Naive thymus-derived CD4-positive, alpha-beta T cell (primary cell): Measurements from ENCODE around the gene AP1G2. TPM values are rescaled to one million over a fixed set of nuclear protein-coding genes. Genes with fewer than 3 reads are reported as not detected.
A peak's percentile ranks its signal among the peaks of the same experiment; 100 is the strongest.

Source experiments
- ATAC-seq: fragments of 150-1000 bp; cut with Tn5 transposase; 2 replicates; pipeline ENCODE4 v1.10.0; 2021; ENCODE audit warnings: mild to moderate bottlenecking, moderate library complexity
- CTCF ChIA-PET: fragments of 350-600 bp; sonication (Branson Sonifier 250); formaldehyde crosslinking; loops from one replicate; lab custom pipeline; 2021; ENCODE audit warnings: antibody characterized with exemption; lab: Charles Lee
- POLR2A ChIA-PET: fragments of 350-600 bp; sonication (Branson Sonifier 250); formaldehyde crosslinking; loops from one replicate; lab custom pipeline; 2021; ENCODE audit warnings: antibody characterized with exemption, inconsistent platforms; lab: Charles Lee
- DNase-seq, 9 donors: peaks; one replicate each; pipeline versions ENCODE4 v3.0.0 to v3.0.0-alpha.2; 2020 to 2022; ENCODE audit warnings: mixed read lengths in 1 of 9
- H3K27ac ChIP-seq: one replicate; pipeline ENCODE4 v1.7.0; 2013; ENCODE audit warnings: mild to moderate bottlenecking, low read depth, low read length, moderate library complexity
- H3K27me3 ChIP-seq, 2 donors: one replicate each; pipeline ENCODE4 v1.7.0; 2013; ENCODE audit warnings: low read length in 2 of 2, mild to moderate bottlenecking in 2 of 2, moderate library complexity in 2 of 2; ENCODE audit not compliant: control insufficient read depth in 2 of 2, insufficient read depth in 2 of 2
- H3K36me3 ChIP-seq, 3 experiments: 1 replicate in 2 of 3; 2 replicates in 1 of 3; pipeline ENCODE4 v1.7.0; 2013; ENCODE audit warnings: low read length in 3 of 3, mild to moderate bottlenecking in 3 of 3, moderate library complexity in 1 of 3; ENCODE audit not compliant: insufficient read depth in 3 of 3, control insufficient read depth in 2 of 3
- H3K4me1 ChIP-seq, 2 donors: one replicate each; pipeline ENCODE4 v1.7.0; 2013; ENCODE audit warnings: low read length in 2 of 2, mild to moderate bottlenecking in 2 of 2, moderate library complexity in 1 of 2; ENCODE audit not compliant: control insufficient read depth in 2 of 2, insufficient read depth in 2 of 2
- H3K4me3 ChIP-seq: 2 replicates; pipeline ENCODE4 v1.7.0; 2013; ENCODE audit warnings: mild to moderate bottlenecking, low read length
- H3K9me3 ChIP-seq, 3 experiments: 1 replicate in 2 of 3; 2 replicates in 1 of 3; pipeline ENCODE4 v1.7.0; 2013; ENCODE audit warnings: low read length in 3 of 3; ENCODE audit not compliant: control insufficient read depth in 2 of 3
- H3K27ac Mint-ChIP-seq, 9 donors: one replicate each; pipeline ENCODE4 v1.8.0; 2020 to 2022; ENCODE audit warnings: mixed read lengths in 9 of 9, mild to moderate bottlenecking in 8 of 9, moderate library complexity in 5 of 9, inconsistent platforms in 2 of 9
- H3K27me3 Mint-ChIP-seq, 5 donors: one replicate each; pipeline ENCODE4 v1.8.0; 2021 to 2022; ENCODE audit warnings: mixed read lengths in 5 of 5, mild to moderate bottlenecking in 1 of 5
- H3K36me3 Mint-ChIP-seq, 5 donors: one replicate each; pipeline ENCODE4 v1.8.0; 2020 to 2022; ENCODE audit warnings: mixed read lengths in 5 of 5, mild to moderate bottlenecking in 3 of 5, inconsistent platforms in 1 of 5
- H3K4me1 Mint-ChIP-seq, 7 donors: one replicate each; pipeline ENCODE4 v1.8.0; 2020 to 2022; ENCODE audit warnings: mixed read lengths in 7 of 7, mild to moderate bottlenecking in 3 of 7, inconsistent platforms in 1 of 7
- H3K4me3 Mint-ChIP-seq, 10 donors: one replicate each; pipeline ENCODE4 v1.8.0; 2020 to 2022; ENCODE audit warnings: mild to moderate bottlenecking in 10 of 10, mixed read lengths in 10 of 10, moderate library complexity in 6 of 10, inconsistent platforms in 2 of 10
- H3K9me3 Mint-ChIP-seq, 11 donors: one replicate each; pipeline ENCODE4 v1.8.0; 2020 to 2022; ENCODE audit warnings: mixed read lengths in 11 of 11, mild to moderate bottlenecking in 4 of 11, inconsistent platforms in 1 of 11, moderate library complexity in 1 of 11
- intact Hi-C, 2 donors: fragments of 100-400 bp; cut with micrococcal nuclease; formaldehyde crosslinking; loops; one replicate each; pipeline ENCODE4 v1.15.1; 2023
- polyA plus RNA-seq, 2 donors: library from polyadenylated mRNA; unstranded; fragments of 300-500 nt; fragmentation: Illumina TruSeq; gene quantifications; one replicate each; pipeline ENCODE4 v1.2.3, GENCODE V29; 2021
- total RNA-seq, 6 experiments: library from RNA in 5 of 6; stranded (reverse) in 5 of 6; gene quantifications; 1 replicate in 5 of 6; 2 replicates in 1 of 6; pipeline ENCODE4 v1.2.3 and lab custom pipeline; 2021 to 2026

AP1G2 gene
- total and polyA plus RNA-seq, 7 experiments from 2014 or later = 66.4 to 548 (median 270) TPM

GRCh38 chr14:23565626-23566025 lies 2.0 kb downstream of the AP1G2 start:
- Histone ChIP-seq H3K4me1 (peaks cover 14 to 16% of the 10 kb centered on the region in 2 donors), H3K27ac (no peak overlapping the region), H3K9me3 (no peaks in the 10 kb centered on the region), H3K4me3 (no peak overlapping the region), H3K27me3 (no peaks in the 10 kb centered on the region), H3K36me3 (peaks cover 0 to 58% (median 14%) of the 10 kb centered on the region in 3 experiments)
- Mint-ChIP-seq H3K36me3 (peaks cover 6 to 29% (median 9%) of the 10 kb centered on the region in 5 donors), H3K9me3 (peaks cover 0 to 5% (median 0%) of the 10 kb centered on the region in 11 donors), H3K4me1 (peaks cover 19 to 49% (median 43%) of the 10 kb centered on the region in 7 donors), H3K4me3 (peak overlapping the region in 6 of 10 donors; percentile 17 to 100 (median 38)), H3K27ac (peak overlapping the region in 5 of 9 donors; percentile 12 to 99 (median 51)), H3K27me3 (peaks cover 0 to 3% (median 0%) of the 10 kb centered on the region in 5 donors)
- no peak for DNase-seq
- POLR2A ChIA-PET = no interaction called here
- CTCF ChIA-PET = interaction anchor here (0.7 kb wide), 1 partner anchor 87 kb away, joined by 3 read pairs; no protein-coding TSS in a partner anchor
- no peak for ATAC-seq
- intact Hi-C loops = loop anchor here in 1 of 2 donors (2.0 to 5.0 kb wide), 2 partner anchors 97 to 707 kb away; partner anchors contain the start of genes NGDN and RABGGTA

GRCh38 chr14:23564876-23565275 lies 2.7 kb downstream of the AP1G2 start:
- no peak overlapping the region for H3K4me3 ChIP-seq
- peaks cover 0 to 65% (median 21%) of the 10 kb centered on the region in 3 experiments for H3K36me3 ChIP-seq
- H3K27me3 ChIP-seq = no peaks in the 10 kb centered on the region
- intact Hi-C loops = loop anchor here in 1 of 2 donors (5.0 kb wide), 1 partner anchor 707 kb away; the partner anchor contains the start of gene RABGGTA
- no peak for DNase-seq
- H3K9me3 Mint-ChIP-seq = peaks cover 0 to 5% (median 0%) of the 10 kb centered on the region in 11 donors
- peaks cover 0 to 3% (median 0%) of the 10 kb centered on the region in 5 donors for H3K27me3 Mint-ChIP-seq
- H3K36me3 Mint-ChIP-seq = peaks cover 8 to 33% (median 9%) of the 10 kb centered on the region in 5 donors
- peak overlapping the region in 3 of 10 donors; percentile 0 to 45 (median 25) for H3K4me3 Mint-ChIP-seq
- CTCF ChIA-PET = no interaction called here
- H3K4me1 ChIP-seq = peaks cover 14 to 16% of the 10 kb centered on the region in 2 donors
- no peak overlapping the region for H3K27ac ChIP-seq
- no peak for ATAC-seq
- peaks cover 19 to 49% (median 46%) of the 10 kb centered on the region in 7 donors for H3K4me1 Mint-ChIP-seq
- no peaks in the 10 kb centered on the region for H3K9me3 ChIP-seq
- POLR2A ChIA-PET = no interaction called here
- H3K27ac Mint-ChIP-seq = peak overlapping the region in 5 of 9 donors; percentile 13 to 57 (median 41)

GRCh38 chr14:23564181-23564812 lies 3.3 kb downstream of the AP1G2 start:
- Mint-ChIP-seq H3K4me1 (peaks cover 19 to 49% (median 44%) of the 10 kb centered on the region in 7 donors), H3K27ac (peak overlapping the region in 6 of 9 donors; percentile 18 to 88 (median 40)), H3K9me3 (peaks cover 0 to 5% (median 0%) of the 10 kb centered on the region in 11 donors), H3K27me3 (peaks cover 0 to 3% (median 0%) of the 10 kb centered on the region in 5 donors), H3K4me3 (peak overlapping the region in 4 of 10 donors; percentile 14 to 71 (median 45)), H3K36me3 (peaks cover 9 to 33% (median 12%) of the 10 kb centered on the region in 5 donors)
- Histone ChIP-seq H3K36me3 (peaks cover 0 to 71% (median 23%) of the 10 kb centered on the region in 3 experiments), H3K4me3 (no peak overlapping the region), H3K27ac (no peak overlapping the region), H3K27me3 (no peaks in the 10 kb centered on the region), H3K9me3 (no peaks in the 10 kb centered on the region), H3K4me1 (peaks cover 14 to 16% of the 10 kb centered on the region in 2 donors)
- DNase-seq (peak in 1 of 9 donors; percentile 1), ATAC-seq (no peak)
- ChIA-PET POLR2A (interaction anchor here (0.9 to 1.2 kb wide), 2 partner anchors 85 to 86 kb away, joined by 3 to 5 read pairs; no protein-coding TSS in a partner anchor), CTCF (interaction anchor here (1.1 to 2.2 kb wide), 3 partner anchors 24 to 89 kb away, joined by 3 to 31 read pairs (median 7); no protein-coding TSS in a partner anchor)
- intact Hi-C loops = no loop called here

GRCh38 chr14:23563473-23564180 lies 4.0 kb downstream of the AP1G2 start:
- CTCF ChIA-PET = interaction anchor here (0.6 to 2.2 kb wide), 4 partner anchors 25 to 95 kb away, joined by 3 to 31 read pairs (median 6); no protein-coding TSS in a partner anchor
- Mint-ChIP-seq H3K36me3 (peaks cover 9 to 33% (median 12%) of the 10 kb centered on the region in 5 donors), H3K4me1 (peaks cover 12 to 46% (median 38%) of the 10 kb centered on the region in 7 donors), H3K9me3 (peaks cover 0 to 5% (median 0%) of the 10 kb centered on the region in 11 donors), H3K27me3 (peaks cover 0 to 3% (median 0%) of the 10 kb centered on the region in 5 donors), H3K27ac (peak overlapping the region in 6 of 9 donors; percentile 12 to 72 (median 44)), H3K4me3 (peak overlapping the region in 2 of 10 donors; percentile 61 to 71)
- H3K4me3 ChIP-seq = no peak overlapping the region
- POLR2A ChIA-PET = interaction anchor here (0.8 to 1.2 kb wide), 3 partner anchors 84 to 88 kb away, joined by 3 to 5 read pairs (median 4); no protein-coding TSS in a partner anchor
- peaks cover 14 to 16% of the 10 kb centered on the region in 2 donors for H3K4me1 ChIP-seq
- DNase-seq (no peak), ATAC-seq (no peak)
- intact Hi-C loops = no loop called here
- no peaks in the 10 kb centered on the region for H3K27me3 ChIP-seq
- H3K36me3 ChIP-seq = peaks cover 0 to 78% (median 23%) of the 10 kb centered on the region in 3 experiments
- H3K27ac ChIP-seq = peak overlapping the region; percentile 29
- H3K9me3 ChIP-seq = no peaks in the 10 kb centered on the region

GRCh38 chr14:23562822-23563472 lies 4.6 kb downstream of the AP1G2 start:
- no peak overlapping the region for H3K4me3 ChIP-seq
- H3K4me1 Mint-ChIP-seq = peaks cover 11 to 45% (median 38%) of the 10 kb centered on the region in 7 donors
- no peaks in the 10 kb centered on the region for H3K27me3 ChIP-seq
- DNase-seq (peak in 8 of 9 donors; percentile 34 to 66 (median 55)), ATAC-seq (peak; percentile 61)
- peak overlapping the region; percentile 12 to 85 (median 52) for H3K27ac Mint-ChIP-seq
- no peaks in the 10 kb centered on the region for H3K9me3 ChIP-seq
- intact Hi-C loops = loop anchor here (1.0 kb wide), 4 partner anchors 24 to 298 kb away; no protein-coding TSS in a partner anchor
- H3K36me3 Mint-ChIP-seq = peaks cover 9 to 33% (median 12%) of the 10 kb centered on the region in 5 donors
- peaks cover 0 to 3% (median 0%) of the 10 kb centered on the region in 5 donors for H3K27me3 Mint-ChIP-seq
- peaks cover 0 to 5% (median 0%) of the 10 kb centered on the region in 11 donors for H3K9me3 Mint-ChIP-seq
- H3K36me3 ChIP-seq = peaks cover 0 to 81% (median 23%) of the 10 kb centered on the region in 3 experiments
- peak overlapping the region in 1 of 10 donors; percentile 64 for H3K4me3 Mint-ChIP-seq
- CTCF ChIA-PET = interaction anchor here (0.6 to 2.2 kb wide), 4 partner anchors 26 to 95 kb away, joined by 3 to 31 read pairs (median 6); no protein-coding TSS in a partner anchor
- POLR2A ChIA-PET = interaction anchor here (0.7 to 1.2 kb wide), 4 partner anchors 83 to 1016 kb away, joined by 3 to 5 read pairs (median 4); no protein-coding TSS in a partner anchor
- peaks cover 10 to 11% of the 10 kb centered on the region in 2 donors for H3K4me1 ChIP-seq
- peak overlapping the region; percentile 29 for H3K27ac ChIP-seq
